HG02623 (cell line): ENCODE measurements around the gene ANXA3.

Experiments
- ATAC-seq: cut with Tn5 transposase; IDR thresholded peaks from one replicate; pipeline ENCODE4 v1.9.1; 2021; ENCODE audit warnings: moderate library complexity; ENCODE audit not compliant: unreplicated experiment

The ANXA3 gene

DNA sequence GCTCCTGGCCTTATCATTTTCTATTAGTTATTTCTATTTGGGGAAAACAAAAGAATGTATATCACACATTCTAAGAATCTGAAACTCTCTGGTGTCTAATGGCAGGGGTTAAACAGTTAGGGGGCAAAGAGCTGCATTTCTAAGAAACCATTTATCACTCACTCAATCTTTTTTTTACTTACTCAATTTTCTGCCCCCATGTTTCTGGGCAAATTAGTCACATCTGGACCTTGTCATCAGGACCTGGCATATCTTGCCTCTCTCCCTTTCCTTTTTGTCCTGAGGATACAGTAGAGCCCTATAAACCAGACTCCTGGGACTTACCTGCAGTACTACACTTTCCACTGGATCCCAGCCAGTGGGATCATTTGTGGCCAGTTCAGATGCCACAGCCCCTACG, 89.1 kb downstream of the ANXA3 start:
- ATAC-seq, result no peak

DNA sequence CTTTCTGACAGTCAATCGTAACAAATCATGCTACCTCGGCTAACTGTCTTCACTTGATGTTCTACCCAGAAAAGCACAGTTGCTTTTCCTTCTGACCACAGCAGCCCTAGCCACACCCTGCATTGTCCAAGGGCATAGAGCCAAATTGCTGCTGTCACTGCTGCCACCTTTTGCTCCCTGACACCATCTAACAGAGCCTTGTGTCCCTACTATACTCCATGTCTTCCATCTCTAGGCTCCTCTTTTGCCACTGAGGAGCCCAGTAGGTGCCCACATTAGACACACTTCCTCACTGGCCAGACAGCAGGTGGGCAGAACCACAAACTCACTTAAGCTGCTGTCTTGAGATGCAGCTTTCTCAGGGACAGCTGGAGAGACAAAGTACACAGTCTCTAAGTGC, 91.4 kb downstream of the ANXA3 start:
- no peak for ATAC-seq

DNA sequence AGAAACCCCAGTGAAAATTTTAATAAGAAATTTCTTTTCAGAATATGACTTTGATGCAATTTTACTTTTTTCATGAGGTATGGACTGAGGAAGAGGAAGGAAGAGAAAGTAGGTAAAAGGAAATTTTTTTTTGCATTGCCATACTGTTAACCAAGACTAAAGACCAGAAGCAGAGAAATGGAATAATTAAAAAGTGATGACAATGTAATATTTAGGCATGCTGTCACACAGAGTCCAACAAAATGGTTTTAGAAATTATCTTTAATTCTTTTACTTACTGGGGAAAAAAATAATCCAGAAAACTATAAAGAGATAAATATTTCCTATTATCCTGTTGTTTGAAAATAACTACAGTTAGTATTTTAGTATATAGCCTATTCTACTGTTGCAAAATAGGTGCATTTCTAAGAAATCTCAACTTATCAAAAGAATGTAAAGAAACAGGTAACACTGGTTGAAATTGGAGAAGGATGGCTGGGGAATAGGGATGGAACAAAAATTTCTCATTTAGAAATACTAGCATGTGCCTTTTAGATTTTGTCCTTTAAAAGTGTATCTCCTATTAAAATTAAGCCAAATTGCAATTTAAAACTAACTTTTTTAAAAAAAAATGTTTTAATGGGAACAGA, 92.6 kb downstream of the ANXA3 start:
- ATAC-seq, result no peak

DNA sequence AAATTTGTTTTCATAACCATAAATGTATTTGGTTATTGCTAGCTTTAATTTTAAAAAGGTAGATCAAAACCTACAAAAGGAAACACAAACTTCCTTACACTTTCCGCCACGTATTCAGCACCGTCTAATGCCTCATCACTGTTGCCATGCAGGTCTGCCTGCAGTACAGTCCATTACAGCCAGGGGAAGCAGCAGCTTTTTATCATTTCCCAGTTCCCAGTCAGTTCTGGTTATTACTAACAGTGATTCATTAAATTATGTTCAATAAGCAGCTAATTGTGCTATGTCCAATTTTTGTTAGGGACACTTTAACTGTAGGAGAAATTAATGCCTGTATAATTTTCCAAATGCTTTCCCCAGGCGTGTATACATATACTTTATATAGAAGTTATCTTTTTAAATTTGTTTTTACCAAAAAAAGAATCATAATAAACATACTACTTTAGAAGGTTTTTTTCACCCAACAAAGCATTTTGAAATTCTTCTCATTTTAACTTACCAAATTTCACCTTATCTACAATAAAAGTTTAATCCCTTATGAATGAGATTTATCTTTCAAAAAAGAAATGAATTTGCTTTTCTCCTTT, 93.3 kb downstream of the ANXA3 start:
- ATAC-seq, result peak; percentile 89

DNA sequence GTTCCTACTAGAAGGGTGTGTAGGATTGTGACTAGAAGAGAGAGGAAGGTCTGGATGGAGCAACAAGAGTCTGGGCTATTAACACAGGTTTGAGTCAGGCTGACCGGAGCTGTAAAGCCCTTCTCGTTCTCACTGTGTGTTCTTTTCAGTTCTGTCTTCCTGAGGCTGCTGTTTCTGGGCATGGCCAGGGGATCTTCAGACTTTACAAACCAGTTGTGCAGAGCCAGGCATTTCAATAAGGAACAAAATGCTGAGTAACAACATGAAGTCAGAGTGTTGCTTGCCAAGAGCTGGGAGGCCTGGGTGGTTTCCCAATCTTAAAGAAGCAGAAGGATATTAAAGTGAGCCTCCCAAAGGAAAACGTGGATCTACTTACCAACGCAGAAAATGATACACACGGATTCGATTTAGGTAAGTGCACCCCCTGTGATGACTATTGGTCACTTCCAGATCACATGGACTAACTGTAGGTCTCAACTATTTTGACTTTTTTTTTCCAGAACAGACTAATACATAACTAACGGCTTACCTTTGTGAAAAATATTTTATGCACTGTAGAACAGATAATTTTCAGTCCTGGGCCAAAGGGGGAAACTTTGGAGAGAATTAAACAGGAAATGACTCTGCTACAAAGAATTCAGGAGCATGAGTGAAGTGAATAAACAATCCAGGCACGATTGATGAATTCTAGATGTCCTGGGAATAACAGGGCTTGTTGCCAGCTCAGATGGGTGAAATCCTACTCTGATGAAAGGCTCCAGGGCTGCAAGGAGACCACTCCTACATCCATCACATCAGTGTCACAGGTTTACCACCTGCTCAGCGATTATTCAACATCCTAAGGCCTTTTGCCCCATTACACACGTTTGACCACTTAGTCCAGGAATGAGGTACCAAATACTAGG, 94.5 kb downstream of the ANXA3 start:
- peak; percentile 51 for ATAC-seq

DNA sequence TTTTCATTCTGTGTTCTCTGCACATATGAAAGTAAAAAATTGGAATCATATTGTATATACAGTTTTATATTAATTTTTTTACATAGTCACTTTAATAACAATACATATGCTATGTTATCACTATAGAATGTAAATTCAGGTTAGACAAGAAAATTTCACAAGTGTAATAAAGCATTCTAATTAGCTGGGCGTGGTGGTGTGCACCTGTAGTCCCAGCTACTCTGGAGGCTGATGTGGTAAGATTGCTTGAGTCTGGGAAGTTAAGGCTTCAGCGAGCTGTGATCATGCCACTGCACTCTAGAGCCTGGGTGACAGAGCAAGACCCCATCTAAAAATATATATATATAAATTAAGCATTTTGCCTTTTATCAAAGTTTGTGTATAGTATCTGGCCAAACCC, 95.7 kb downstream of the ANXA3 start:
- ATAC-seq, result no peak

DNA sequence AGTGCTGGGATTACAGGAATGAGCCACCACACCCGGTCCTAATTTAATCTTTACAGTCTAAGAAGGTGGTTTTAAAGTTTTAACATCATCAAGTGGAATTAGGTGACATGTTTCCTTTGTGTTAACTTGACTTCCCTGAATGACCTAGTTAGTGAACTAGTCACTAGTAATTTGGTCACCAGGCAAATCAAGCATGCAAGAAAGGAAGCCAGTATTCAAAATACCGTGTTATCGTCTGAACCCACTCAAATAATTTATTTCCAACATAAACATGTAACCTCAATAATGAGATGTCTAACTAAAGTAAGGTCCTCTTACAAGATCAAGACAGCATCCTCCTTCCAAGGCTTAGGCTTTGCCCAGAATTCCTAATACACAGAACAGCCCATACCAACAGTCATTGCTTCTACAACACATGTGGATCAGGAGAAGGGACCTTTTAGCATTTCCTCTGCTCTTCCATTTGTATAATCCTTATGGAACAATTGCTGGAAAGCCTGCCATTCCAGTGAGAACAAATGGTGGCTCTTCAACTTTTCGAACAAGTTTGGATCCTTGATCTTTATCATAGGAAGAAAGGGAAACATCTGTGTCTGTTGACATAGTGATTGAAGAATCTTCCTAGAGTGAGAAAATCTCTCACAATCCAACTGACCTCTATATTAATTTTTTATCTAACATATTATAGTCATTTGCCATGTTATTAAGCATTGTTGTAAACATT, 97.2 kb downstream of the ANXA3 start:
- no peak for ATAC-seq

DNA sequence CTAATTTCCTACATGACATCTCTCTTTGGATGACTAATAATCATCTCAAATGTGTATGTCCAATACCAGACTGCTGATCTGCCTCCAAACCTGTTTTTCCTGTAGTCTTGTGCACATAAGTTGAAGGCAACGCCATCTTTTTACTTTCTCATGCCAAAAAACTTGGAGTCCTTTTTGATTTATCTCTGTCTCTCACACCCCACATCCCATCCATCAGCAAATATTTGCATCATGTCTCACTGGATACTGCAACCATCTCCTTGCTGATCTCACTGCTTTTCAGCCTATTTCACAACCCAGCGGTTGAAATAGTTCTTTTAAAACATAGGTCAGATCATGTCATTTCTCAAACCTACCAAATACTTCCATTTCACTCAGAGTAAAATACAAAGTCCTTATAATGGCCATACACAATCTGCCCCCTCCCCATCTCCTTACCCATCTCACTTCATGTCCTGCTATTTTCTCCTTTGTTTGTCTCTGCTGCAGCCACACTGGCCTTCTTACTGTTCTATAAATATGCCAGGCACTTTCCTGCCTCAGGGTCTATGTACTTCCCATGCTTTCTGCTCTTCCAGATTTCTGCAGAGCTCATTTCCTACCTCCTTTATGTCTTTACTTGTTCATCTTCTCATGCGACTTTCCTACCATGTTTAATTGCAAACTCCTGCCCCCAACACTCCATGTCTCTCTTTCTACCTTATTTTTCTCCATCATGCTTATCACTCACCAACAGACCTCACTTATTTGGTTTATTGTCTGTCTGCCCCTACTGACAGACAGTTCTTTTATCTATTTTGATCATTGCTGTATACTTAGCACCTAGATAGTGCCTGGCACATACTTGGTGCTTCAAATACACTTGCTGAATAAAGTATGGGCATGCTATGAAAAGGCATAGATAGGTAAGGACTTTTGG, 98.8 kb downstream of the ANXA3 start:
- no peak for ATAC-seq

DNA sequence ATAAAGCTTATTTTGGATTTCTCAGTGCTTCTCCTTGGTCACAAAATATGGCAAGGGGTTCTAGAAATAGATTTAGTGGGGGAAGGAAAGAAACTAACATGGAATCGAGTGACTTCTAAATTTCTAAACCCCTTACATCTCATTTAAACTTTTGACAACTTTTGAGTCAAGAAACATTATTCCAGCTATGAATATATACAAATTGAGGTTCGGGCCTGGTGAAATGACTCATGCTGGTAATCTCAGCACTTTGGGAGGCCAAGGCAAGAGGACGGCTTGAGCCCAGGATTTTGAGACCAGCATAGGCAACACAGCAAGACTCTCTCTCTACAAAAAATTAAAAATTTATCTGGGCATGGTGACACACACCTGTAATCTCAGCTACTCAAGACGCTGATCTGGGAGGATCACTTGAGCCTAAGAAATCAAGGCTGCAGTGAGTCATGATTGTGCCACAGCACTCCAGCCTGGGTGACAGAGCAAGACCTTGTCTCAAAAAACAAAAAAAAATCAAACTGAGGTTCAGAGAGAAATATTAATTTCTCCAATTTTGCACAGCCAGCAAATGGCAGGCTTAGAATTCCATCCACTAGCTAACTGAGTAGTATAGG, 99.8 kb downstream of the ANXA3 start:
- ATAC-seq, result no peak

DNA sequence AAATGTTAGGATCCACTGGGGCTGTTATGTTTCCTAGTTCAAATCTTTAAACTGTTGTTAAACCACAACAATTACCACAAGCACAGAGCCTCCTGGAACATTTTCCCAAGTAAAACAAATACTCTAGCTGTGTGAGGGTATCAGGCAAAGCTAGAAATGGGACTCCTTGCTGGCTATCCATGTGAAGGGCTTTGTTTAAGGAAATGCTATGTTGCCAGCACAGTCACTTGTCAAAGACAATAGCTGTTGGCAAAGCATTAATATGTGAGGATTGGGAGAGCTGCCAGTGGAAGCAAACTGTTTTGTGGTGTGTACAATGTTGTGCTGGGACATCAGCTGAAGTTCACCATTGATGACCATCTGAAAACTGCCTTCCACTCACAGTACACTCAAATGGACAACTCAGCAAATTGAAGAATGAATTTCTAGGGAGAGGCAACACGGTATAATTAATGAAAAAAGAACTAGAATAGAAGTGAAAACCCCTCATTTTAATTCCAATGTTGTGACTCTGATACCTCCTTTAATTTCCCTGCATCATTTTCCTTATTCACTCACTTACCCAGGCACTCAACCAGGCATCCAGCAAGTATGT, 100.8 kb downstream of the ANXA3 start:
- no peak for ATAC-seq

DNA sequence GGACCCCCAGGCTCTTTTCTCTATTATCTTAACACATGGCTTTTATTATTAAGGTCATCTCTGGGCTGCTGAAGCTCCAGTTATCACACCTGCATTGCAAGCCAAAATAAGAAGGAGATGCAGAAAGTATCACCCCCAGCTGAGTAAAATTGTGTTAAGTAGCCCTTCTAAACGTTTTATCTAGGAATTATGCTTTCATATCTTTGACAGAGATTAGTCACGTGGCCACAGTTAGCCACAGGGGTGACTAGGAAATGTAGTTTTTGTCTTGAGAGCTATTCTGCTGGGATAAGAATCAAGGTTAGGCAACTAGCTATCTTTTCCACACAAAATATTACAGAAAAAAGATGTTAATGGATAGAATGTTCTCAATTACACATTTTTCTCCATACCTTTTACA, 102.1 kb downstream of the ANXA3 start:
- no peak for ATAC-seq

DNA sequence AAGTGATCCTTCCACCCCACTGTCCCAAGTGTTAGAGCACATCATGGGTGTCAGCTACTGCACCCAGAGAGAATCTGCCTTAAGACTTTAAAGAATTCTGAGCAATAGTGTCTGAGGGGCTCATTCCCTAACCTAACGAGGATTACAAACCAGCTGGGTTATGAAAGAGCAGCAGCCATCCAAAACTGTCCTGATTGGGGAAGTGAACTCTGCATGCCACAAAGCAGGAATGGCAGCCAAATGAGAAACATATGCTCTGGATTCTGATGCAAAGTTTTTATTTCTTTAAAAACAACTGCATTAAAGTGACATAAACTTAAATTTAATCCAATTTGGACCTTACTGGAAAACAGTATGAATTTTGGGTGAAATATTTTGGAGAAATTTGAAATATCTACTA, 103.2 kb downstream of the ANXA3 start:
- ATAC-seq, result no peak

DNA sequence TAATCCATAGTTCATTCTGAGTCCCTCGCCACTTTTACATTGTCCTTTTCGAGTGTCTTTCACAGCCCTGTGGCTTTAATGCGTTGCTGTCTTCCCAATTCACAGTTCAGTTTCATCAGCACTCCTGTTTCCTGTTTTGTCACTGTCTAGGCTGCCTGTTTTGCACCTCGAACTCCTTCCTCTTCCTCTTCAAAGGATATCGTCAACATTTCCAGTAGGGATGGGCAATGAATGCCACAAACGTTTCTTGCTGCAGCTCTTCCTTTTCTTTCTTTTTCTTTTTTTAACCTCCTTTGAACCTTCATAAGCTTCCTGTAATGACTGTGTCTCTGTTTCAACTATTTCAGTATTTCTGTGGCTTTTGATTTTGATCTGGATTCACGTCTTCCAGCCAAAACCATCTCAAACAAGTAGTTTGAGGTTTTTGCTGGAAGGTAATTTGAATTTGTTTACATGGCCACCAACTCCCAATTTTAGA, 105.4 kb downstream of the ANXA3 start:
- ATAC-seq, result no peak

DNA sequence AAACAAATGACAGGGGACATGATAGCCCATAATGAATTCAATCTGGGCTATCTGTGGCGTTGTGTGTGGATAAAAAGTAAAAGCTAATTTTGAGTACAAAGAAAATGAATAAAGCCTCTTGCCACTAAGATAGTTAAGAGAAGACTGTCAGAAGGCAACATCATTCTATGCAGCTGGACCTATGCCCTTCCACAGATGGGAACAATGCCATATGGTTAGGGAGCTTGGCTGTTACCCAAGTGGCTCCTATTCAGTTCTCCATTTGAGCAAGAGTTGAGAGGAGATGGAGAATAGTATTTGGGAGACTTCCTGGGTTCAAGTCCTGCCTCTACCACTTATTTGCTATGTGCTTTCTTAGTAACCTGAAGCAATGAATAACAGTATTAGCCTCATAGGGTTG, 107.7 kb downstream of the ANXA3 start:
- ATAC-seq, result no peak

DNA sequence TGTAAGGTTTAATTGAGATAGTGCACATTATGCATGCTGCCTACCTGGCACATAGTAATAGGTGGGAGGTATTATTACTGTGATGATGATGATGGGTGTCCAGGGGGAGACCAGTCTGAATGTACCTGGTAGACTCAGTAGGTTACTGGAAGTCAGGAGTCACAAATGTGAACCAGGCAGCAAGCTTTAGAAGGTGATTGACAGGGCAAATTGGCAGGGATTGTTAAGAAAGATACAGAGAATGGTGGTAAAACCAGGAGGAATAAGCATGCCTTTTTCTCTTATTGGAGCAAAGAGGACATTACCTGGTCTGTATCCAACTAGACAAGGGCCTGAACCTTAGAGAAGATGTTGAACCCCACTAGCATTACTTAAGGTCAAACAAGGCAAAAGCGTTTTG, 108.1 kb downstream of the ANXA3 start:
- no peak for ATAC-seq
